GM12874 (cell line): Measurements from ENCODE around the gene ANKRD45.

ENCODE experiments used
- CTCF ChIP-seq: IDR thresholded peaks from 2 replicates; pipeline ENCODE4 v1.5.1; 2011; ENCODE audit warnings: low read depth, mild to moderate bottlenecking, control low read depth, low read length, moderate library complexity; ENCODE audit not compliant: insufficient read depth

The ANKRD45 gene

GRCh38 chr1:173669491-173669941 lies at the start of gene ANKRD45:
TSS of gene ANKRD45 (minus strand) at chr1:173669851. CDS start at chr1:173659418, 10,433 bp downstream.
- no peak for TF ChIP-seq CTCF

GRCh38 chr1:173717238-173717637 lies 47.6 kb upstream of the ANKRD45 start:
- TF ChIP-seq CTCF: no peak

GRCh38 chr1:173715538-173715844 lies 45.8 kb upstream of the ANKRD45 start:
- TF ChIP-seq CTCF: no peak

- no peak for TF ChIP-seq CTCF
Measured at GRCh38 chr1:173714759-173715537, 45.3 kb upstream of the ANKRD45 start, which contains the start of gene KLHL20. TSS of gene KLHL20 (plus strand) at chr1:173714981. CDS start at chr1:173716044, 1,063 bp downstream.

- no peak for TF ChIP-seq CTCF
Measured at GRCh38 chr1:173714441-173714758, 44.7 kb upstream of the ANKRD45 start.

- no peak for TF ChIP-seq CTCF
Measured at GRCh38 chr1:173708787-173709186, 39.1 kb upstream of the ANKRD45 start.

- no peak for TF ChIP-seq CTCF
Measured at GRCh38 chr1:173705117-173705516, 35.5 kb upstream of the ANKRD45 start.
